ENCODE data around the gene RBM14.
"Not testable (repeated sequence)": the region's sequence is repeated elsewhere in the genome, so short reads cannot be mapped to it uniquely, and the experiment has no call there.

RBM14 gene

DNA sequence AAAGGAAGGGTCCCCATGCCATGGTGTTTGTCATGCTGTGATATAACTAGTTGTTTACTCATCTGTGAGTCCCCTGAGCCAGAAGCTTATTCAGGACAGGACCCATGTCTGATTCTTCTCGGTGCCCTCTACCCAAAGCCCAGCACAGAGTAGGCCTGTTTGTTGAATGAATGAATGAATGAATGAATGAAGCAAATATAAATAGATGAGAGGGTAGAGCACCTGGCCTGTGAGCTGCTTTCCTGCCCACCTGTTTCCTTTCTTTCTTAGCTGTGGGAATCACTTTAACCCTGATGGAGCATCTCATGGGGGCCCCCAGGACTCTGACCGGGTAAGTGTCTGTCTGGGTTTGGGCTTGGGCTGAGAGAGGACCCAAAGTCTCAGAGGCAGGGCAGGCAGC, 16.2 kb upstream of the RBM14 start:
- no peak for DNase-seq

DNA sequence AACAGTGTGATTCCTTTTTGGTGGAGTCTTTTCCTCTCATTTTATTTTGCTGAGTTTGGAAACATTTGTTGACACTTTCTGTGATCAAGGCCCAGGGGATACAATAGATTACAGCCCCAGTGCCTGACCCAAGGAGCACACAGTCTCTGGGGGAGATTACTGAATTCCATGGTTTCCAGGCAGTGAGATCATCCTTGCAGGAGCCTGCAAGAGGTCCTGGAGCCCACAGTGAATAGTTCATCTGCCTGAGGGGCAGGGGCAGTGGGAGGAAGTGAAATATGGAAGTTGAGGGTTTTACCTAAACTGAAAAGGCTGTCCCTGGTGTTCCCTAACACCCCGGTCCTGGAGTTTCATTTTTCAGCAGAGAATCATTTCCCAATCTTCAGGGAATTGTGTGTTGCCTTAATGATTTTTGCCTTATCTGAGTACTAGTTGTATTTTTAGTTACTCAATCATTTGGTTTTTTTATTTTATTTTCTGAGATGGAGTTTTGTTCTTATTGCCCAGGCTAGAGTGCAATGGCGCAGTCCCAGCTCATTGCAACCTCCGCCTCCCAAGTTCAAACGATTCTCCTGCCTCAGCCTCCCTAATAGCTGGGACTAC, 15.7 kb upstream of the RBM14 start:
- no peak for DNase-seq

DNA sequence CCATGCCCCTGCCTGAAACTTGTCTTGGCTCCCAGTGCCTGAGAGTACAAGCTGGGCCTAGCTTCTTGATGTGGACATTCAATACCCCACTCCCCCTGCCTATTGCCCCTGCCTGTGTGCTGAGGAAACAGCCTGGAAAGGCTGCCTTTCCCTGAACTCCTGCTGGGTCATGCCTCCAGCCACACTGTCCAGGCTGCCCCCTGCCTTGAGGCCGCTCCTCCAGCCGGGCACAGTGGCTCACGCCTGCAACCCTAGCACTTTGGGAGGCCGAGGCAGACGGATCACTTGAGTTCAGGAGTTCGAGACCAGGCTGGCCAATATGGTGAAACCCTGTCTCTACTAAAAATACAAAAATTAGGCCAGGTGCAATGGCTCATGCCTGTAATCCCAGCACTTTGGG, 13.4 kb upstream of the RBM14 start:
- DNase-seq: no peak

DNA sequence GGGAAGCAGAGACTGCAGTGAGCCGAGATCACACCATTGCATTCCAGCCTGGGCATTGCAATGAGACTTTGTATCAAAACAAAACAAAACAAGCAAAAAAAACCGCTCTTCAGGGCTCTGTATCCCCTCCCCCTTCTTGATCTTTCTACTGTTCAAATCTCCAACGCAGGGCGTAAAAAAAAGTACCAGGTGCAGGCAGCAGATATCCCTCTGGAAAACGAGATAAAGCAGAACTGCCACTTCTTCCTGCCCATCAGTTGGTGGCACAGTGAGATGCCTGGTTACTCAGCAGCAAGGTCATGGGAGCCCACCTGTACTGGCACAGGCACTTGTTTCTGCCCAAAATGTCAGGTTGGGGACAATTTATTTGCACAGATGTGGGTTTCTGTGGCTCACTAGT, 12.3 kb upstream of the RBM14 start:
- no peak for DNase-seq

DNA sequence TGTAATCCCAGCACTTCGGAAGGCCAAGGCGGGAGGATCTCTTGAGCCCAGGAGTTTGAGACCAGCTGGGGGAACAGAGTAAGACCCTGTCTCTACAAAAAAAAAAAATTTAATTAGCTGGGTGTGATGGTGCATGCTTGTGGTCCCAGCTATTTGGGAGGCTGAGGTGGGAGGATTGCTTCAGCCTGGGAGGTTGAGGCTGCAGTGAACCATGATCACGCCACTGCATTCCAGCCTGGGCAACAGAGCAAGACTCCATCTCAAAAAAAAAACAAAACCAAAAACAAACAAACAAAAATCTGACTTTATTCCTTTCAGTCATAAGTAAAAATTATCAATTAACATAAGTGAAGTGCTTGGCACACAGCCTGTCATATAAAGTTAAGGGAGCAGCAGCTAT, 9.8 kb upstream of the RBM14 start:
- DNase-seq: not testable (repeated sequence)

DNA sequence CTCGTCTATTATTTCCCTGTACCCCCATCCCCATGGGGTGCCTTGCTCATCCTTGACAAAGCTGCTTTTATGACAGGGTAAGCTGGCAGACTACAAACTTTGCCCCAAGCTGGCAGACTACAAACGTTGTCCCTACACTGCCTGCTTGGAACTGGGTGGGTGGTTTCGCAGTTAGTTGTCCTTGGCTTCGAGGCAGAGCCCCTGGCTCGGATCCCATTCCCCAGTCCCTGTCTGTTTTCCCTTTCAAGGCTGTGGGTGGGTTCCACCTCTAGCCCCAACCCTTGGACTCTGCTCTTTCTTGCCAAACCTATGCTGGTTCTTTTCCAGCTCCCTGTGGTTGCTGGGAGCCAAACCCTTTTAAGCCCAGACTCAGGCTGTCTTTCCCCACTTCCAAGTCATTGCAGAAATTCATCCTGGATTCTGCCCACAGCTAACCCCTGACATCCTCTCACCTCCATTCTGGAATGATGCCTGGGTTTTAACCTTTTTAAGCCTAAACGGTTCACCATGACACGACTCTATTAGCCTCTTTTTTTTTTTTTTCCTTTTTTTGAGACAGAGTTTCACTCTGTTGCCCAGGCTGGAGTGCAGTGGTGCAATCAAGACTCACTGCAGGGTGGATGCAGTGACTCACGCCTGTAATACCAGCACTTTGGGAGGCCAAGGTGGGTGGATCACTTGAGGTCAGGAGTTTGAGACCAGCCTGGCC, 9.2 kb upstream of the RBM14 start:
- no peak for DNase-seq

DNA sequence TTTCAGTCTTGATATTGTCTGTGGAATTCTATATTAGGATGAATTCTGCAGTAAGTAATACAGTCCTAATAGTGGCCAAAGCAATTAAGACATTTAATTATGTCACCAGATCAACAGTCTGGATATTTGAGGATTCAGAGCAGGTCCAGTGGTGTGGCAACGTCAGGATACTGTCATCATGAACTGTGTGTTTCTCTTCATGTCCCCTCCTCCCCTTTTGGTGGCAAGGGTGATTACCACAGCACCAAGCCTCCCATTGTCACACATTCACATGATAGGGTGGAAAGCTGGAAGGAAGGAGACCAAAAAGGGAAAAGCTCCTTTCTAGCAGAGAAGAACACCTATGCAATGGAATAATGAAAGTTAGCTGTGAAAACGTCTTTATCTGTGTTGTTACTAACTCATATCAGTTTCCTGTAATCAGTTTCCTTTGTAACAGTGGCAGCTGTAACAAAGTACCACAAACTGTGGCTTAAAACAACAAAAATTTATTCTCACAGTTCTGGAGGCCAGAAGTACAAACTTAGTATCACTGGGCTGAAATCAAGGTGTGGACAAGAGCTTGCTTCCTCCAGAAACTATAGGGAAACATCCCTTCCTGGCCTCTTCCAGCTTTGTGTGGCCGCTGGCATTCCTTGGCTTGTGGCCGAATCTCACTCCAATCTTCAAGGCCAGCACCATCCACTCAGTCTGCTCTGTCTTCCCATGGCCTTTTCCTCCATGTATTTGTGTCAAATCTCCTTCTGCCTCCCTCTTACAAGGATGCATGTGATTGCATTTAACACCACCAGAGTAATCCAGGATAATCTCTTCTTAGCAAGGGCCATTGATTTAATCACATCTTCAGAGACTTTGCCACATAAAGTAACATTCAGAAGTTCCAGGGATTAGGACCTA, 6.5 kb upstream of the RBM14 start:
- no peak for DNase-seq

DNA sequence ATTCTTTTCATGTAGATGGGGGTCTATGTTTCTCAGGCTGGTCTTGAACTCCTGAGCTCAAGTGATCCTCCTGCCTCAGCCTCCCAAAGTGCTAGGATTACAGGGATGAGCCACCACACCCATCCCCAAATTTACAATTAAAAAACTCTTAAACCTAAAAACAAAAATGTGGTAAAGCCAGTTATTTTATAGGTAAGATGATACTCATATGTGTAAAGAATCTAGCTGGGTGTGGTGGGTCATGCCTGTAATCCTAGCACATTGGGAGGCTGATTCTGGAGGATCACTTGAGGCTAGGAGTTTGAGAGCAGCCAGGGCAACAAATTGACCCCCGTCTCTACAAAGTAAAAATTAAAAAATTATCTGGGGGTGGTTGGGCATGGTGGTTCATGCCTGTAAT, 4.0 kb upstream of the RBM14 start:
- no peak for DNase-seq

DNA sequence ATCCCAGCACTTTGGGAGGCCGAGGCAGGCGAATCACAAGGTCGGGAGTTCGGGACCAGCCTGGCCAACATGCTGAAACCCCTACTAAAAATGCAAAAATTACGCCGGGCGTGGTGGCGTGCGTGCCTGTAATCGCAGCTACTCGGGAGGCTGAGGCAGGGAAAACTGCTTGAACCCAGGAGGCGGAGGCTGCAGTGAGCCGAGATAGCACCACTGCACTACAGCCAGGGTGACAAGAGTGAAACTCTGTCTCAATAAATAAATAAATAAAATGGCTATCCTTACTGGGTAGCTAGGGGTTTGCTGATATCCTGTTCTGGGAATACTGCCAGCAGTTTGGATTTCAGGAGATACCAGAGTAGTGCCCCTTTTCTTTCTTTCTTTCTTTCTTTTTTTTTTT, 2.4 kb upstream of the RBM14 start:
- DNase-seq: no peak

DNA sequence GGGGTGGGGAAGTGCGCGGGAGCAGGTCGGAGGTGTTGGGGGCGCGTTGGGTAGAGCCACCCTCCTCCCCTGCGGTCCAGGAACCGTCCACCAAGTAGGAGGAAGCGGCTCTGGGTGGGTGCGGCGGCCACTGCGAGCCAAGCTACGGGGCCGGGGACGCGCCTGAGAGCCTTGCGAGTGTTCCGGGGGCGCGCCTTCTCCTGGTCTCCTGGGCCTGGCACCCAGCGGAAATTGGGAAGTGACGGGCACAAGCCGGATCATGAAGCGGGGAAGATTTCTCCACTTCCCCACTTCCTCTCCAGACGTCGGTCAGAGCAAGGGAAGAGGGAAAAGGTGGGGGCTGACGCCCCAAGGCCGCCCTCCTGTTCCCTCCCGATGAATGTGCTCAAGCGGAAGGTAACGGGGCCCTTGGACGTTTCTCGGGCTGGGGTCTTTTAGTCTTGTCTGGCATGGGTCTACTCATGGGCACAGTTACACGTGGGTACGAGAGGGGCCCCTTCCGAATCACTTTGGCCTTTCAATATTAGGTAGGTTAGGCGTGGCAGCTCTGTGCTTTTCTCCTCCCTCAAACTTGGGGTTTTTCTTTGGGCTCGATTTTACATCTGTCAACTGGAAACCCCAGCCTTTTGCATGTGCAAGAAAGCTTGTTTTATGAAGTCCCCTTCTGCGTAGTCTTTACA, 865 bp downstream of the RBM14 start:
- no peak for DNase-seq

DNA sequence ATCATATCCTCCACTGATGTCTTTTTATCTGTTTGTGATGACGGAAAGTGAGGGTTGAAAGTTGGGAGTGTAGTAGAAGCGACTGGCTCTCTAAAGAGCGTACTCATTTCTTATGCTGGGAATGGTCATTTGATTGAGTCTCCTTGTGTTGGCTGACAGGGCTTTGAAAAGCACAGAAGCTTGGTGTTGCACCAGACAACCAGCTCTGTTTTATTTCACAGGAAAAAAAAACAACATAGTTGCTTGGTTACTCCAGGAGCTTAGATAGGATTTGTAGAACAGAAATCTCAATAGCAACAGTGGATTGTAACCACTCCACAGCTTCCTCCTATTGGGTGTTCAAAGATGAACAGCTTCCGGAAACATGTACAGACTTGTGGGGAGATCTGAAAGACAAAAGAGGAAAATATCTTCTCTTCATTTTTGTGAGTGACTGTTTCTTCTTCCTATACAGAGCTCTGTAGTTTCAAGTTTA, 2.7 kb downstream of the RBM14 start:
- DNase-seq: peak; percentile 88

DNA sequence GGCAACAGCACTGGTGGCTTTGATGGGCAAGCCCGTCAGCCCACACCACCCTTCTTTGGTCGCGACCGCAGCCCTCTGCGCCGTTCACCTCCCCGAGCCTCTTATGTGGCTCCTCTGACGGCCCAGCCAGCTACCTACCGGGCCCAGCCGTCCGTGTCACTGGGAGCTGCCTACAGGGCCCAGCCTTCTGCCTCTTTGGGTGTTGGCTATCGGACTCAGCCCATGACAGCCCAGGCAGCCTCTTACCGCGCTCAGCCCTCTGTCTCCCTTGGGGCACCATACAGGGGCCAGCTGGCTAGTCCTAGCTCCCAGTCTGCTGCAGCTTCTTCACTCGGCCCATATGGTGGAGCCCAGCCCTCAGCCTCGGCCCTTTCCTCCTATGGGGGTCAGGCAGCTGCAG, 8.0 kb downstream of the RBM14 start:
- DNase-seq: no peak

DNA sequence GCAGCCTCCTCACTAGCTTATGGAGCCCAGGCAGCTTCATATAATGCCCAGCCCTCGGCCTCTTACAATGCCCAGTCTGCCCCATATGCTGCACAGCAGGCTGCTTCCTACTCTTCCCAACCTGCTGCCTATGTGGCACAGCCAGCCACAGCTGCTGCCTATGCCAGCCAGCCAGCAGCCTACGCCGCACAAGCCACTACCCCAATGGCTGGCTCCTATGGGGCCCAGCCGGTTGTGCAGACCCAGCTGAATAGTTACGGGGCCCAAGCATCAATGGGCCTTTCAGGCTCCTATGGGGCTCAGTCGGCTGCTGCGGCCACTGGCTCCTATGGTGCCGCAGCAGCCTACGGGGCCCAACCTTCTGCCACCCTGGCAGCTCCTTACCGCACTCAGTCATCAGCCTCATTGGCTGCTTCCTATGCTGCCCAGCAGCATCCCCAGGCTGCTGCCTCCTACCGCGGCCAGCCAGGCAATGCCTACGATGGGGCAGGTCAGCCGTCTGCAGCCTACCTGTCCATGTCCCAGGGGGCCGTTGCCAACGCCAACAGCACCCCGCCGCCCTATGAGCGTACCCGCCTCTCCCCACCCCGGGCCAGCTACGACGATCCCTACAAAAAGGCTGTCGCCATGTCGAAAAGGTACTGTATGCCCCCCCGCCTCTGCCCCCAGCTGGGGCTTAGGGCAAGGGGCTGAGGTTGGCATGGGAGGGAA, 8.8 kb downstream of the RBM14 start:
- no peak for DNase-seq

DNA sequence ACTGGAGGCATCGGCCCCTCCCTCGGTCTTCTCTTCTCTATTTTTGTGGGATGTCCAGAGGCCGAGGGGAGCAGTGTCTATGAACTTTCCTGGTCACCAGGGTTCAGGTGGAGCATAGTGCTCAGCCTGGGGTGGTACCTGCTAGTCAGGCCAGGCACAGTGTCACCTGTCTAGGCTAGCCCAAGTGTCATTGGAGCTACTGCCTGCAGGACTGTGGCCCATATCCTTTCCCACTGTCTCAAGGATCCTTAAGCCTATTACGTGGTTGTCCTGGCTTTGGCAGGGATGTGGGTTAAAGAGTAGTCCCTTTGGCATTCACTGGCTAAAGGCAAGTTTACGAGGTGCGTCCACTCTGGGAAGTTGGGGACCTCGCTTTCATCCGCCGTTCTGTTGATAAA, 9.3 kb downstream of the RBM14 start:
- no peak for DNase-seq

DNA sequence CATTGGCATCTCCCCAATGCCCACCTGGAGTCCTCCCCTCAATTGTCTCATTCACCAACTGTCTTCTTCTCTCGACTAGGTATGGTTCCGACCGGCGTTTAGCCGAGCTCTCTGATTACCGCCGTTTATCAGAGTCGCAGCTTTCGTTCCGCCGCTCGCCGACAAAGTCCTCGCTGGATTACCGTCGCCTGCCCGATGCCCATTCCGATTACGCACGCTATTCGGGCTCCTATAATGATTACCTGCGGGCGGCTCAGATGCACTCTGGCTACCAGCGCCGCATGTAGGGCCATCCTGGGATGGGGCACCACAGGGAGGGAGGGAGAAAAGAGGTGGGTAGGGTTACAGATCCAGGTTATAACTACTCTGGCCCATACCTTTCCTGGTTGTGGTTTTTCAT, 10.0 kb downstream of the RBM14 start:
- DNase-seq: no peak

DNA sequence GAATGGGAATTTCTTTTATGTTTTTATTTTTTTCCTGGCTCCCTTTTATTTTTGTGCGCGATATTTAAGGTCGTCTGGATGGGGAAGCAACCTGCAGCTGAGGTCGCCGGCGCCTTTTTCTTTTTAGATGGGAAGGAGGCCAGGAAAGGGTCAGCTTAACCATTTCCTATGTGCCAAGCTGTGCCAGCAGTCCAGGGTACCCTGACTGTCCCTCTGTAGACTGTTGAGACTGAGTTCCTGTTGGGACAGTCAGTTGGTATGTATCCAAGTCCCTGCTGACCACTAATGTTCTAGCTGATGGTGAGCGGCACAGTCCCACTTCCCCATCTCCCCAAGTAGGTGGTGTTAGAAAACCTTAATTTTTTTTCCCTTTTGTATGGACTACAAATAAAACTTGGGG, 10.5 kb downstream of the RBM14 start:
- no peak for DNase-seq

DNA sequence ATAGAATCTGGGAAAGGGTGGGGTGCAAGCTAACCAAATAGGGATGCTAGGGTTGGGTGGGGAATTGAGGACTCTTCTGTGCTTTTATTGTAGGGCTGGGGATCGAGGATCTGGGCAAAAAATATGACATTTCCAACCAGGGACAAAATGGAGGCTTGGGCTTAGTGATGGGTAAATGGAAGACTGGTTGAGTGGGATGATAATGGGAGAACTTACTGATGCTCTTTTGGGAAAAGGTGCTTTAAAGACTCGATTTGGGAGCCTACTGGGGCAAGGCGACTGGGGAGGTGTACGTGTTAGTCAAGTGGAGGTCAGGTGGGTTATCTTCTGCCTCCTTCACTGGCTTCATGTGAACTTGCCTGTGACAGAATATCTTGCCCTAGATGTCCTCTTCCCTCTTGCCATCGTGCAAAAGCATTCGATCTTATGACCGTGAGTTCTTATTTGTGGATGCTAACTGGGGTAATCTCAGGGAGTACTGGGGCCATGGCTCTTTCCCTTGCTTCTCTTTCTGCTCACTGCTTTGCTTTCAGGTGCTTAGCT, 11.7 kb downstream of the RBM14 start:
- no peak for DNase-seq

DNA sequence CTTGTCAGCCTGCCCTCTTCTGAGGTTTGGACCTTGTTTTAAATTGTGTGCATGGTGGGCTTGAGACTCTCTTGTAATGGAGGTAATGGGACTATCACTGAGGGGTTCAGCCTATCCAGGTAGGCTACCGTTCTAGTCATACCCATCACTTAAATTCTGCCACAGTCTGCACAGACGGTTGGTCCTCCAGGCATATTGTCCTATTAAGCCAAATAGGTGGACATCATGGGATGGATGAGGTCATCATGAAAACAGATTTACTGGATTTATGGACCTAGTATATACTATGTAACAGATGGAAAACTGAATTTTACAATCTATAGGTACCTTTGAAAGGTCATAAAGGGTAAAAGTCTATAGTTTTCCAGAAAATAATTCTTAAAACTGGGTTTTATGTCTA, 12.9 kb downstream of the RBM14 start:
- DNase-seq: no peak

DNA sequence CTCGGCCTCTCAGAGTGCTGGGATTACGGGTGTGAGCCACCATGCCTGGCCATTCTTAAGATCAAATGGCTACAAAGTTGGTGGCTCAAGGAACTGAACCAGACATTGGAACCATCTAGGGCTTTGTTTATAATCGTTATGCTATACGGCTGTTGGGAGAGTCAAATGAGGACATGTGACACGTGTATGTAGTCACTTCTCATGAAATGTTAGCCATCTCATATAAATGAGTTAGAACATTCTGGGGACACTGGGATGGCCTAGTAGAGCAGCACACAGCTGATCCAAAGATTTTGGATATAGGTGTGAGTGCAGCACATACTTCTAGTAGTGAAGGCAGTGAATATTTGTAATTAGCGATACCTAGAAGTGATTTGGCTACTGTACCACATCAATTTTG, 15.5 kb downstream of the RBM14 start:
- no peak for DNase-seq

DNA sequence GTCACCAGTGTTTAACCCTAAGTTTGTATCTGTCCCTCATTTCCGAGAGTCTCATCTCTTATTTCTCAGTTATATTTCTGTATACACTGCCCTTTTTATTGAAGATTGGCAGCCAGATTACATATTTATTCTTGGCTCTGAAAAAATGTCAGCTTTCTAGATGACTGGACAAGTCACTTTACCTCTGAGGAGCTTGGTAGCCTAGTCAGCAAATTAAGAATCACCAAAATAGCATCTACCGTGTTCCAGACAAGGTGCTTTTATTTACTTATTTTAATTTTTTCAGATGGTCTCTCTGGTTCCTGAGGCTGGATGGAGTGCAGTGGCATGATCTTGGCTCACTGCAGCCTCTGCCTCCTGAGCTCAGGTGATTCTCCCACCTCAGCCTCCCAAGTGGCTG, 16.5 kb downstream of the RBM14 start:
- DNase-seq: no peak

DNA sequence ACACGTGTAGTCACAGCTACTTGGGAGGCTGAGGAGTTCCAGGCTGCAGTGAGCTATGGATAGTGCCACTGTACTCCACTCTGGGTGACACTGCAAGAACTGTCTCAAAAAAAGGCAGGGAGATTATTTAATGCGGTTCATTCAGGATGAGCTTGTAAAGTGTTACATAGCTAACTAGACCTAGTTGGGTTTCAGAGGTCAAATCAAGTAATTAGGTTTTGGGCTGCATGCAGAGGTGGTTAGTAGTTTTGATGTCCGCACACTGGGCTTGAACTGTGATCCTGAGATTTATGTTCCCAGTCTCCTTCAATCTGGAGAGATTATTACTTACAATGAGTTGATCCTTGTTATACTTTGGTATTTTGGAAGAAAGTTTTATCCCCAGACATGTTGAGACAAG, 20.0 kb downstream of the RBM14 start:
- no peak for DNase-seq

DNA sequence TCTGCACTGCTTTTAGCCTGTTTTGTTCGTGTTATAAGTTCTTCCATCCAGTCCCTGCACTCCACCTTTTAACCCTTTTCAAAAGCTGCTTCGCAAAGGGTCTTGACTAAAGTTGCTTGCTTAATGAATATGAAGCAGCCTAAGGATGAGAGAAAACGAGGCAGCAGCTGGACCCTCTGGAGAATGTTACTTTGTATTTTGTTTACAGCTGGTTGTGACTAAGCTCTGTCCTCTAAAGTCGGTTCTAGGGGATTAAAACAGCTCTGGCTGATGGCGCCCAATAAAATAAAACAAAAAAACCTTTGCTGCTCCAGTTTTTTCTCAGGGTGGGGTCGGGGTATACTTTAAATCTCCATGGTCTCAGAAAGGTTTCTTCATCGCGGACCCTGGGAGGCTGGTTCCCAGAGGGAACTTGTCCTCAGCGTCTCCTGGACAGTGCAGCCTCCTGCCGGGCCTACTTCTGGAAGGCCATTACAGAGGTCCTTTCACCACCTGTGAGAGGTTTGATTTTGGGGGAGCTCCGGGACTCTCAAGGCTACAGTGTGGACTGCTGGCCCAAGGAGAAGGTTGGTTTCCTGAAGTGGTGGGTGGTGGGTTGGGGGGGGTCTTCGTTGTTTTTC, 21.2 kb downstream of the RBM14 start:
- no peak for DNase-seq

All from central memory CD4-positive, alpha-beta T cell (primary cell).